Measurements from ENCODE around the gene LYSMD3.

DNA sequence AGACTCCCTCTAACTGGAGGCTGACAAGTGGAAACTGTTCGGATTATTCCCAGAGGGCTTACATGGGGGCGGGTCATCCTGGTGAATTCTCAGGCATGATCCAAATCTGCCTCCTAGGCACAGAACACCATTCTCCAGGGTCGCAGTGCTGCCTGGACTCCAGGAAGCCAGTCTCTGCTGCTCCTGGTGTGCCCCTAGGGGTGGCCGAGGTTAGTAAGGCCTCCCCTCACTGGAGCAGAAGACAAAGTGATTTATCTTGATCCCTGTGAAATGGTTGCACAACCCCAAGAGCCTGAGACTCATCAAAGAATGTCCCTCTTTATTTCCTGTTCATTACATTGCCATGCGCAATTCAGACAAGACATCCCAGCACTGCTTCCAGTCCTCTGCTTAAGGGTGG lies 46.3 kb upstream of the LYSMD3 start:
- TF ChIP-seq, protein P1, sequence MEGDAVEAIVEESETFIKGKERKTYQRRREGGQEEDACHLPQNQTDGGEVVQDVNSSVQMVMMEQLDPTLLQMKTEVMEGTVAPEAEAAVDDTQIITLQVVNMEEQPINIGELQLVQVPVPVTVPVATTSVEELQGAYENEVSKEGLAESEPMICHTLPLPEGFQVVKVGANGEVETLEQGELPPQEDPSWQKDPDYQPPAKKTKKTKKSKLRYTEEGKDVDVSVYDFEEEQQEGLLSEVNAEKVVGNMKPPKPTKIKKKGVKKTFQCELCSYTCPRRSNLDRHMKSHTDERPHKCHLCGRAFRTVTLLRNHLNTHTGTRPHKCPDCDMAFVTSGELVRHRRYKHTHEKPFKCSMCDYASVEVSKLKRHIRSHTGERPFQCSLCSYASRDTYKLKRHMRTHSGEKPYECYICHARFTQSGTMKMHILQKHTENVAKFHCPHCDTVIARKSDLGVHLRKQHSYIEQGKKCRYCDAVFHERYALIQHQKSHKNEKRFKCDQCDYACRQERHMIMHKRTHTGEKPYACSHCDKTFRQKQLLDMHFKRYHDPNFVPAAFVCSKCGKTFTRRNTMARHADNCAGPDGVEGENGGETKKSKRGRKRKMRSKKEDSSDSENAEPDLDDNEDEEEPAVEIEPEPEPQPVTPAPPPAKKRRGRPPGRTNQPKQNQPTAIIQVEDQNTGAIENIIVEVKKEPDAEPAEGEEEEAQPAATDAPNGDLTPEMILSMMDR (IDR thresholded peaks at IDR 0.05; ENCODE audit: low read depth, low read length, poor library complexity, severe bottlenecking), result no peak
- no peak for TF ChIP-seq EZH2phosphoT487 (IDR thresholded peaks at IDR 0.05; ENCODE audit: borderline replicate concordance, low read length)

All from DOHH2 (cell line).